GM19463 (cell line): Measurements from ENCODE around the gene MS4A10.

Experiments used
- ATAC-seq: cut with Tn5 transposase; IDR thresholded peaks from one replicate; pipeline ENCODE4 v1.9.1; 2021; ENCODE audit warnings: mild to moderate bottlenecking, moderate library complexity; ENCODE audit not compliant: unreplicated experiment

MS4A10 gene

DNA sequence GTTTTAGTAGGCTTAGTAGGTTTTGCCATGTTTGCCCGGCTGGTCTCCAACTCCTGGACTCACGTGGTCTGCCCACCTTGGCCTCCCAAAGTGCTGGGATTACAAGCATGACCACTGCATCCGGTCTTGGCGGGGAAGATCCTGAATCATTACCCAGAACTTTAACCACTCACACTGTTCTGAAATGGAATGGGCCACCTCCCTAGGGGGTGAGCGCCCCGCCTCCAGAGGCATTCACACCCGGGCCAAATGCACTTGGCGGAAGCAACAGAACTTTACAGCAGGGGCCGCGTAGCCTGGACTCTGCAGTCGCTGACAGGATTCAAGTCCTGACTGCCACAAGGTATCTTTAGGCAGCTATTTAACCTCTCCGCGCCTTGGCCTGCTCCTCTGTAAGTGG, 62.1 kb downstream of the MS4A10 start:
- ATAC-seq: no peak

DNA sequence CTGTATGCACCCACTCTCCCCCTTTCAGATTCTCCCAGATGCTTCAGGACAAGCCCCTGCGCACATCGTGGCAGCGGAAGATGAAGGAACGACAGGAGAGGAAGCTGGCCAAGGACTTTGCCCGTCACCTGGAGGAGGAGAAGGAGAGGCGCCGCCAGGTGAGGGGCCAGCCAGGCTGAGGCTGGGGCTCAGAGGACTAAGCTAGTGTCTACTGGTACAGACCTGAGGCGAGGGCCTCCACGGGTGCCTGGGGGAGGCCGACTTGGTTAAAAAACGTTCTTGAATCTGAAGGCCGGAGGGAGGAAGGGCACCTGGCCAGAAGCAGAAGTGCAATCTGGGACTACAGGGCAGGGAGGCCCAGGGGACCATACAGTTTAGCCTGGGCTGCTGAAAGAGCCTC, 62.8 kb downstream of the MS4A10 start:
- ATAC-seq: no peak

DNA sequence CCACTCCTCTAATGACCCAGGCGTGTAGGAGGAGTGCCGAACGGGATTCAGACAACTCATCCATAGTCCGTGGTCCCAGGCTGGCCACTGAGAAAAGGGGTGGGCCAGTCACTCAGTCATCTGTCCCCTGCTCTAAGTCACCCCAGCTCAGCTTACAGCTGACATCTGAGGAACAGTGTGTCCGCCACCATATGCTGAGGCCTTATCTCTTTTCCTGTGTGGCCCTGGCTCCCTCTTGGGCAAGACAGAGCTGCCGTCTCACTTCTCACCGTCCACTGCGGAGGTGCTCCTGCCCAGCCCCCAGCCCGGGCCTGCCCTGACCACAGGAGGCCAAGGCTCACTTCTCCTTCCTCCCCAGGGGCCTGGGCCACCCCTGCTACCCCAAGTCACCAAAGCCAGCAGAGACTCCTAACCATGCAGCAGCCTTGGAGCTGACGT, 63.6 kb downstream of the MS4A10 start:
- no peak for ATAC-seq

DNA sequence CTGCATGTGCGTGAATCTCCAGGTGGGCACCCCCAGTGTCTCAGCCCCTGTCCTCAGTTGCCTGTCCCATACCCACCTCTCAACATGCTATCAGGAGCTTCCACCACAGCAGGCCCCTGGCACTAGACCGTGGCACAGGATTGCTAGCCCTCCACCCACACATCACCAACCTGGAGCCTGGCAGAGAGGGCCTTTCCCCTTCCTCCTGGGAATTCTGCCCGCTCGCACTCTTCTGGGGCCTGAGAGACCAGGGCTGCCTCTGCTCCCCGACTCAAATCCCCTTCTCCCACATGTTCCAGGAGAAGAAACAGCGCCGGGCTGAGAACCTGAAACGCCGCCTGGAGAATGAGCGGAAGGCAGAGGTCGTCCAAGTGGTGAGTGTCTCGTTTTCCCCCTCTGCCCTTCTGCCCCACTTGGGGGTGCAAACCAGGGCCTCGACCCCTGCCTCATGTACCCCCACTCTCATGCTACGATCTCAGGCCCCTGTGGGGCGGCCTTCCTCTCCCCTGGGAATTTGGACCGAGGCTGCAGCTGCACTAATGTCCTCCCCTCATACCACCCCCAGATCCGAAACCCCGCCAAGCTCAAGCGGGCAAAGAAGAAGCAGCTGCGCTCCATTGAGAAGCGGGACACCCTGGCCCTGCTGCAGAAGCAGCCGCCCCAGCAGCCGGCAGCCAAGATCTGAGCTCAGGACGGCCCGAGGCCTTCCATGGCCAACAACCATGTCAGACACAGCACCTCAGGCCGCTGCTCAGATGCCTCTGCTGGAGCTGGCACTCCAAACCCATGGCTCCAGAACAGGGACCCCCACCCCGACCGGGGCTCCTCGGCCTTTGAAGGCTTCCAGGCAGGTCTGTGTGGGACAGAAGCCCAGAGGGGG, 64.7 kb downstream of the MS4A10 start:
- no peak for ATAC-seq
